ENCODE measurements around the gene ZBED1. TPM values are rescaled to one million over a fixed set of nuclear protein-coding genes. Genes with fewer than 3 reads are reported as not detected.

Gene ZBED1
- total and polyA plus RNA-seq, 9 of the 15 experiments (the other 6 are each of a cell fraction or from before 2014, with no cell fraction given) = 0.61 to 27.6 (median 13.9) TPM

DNA sequence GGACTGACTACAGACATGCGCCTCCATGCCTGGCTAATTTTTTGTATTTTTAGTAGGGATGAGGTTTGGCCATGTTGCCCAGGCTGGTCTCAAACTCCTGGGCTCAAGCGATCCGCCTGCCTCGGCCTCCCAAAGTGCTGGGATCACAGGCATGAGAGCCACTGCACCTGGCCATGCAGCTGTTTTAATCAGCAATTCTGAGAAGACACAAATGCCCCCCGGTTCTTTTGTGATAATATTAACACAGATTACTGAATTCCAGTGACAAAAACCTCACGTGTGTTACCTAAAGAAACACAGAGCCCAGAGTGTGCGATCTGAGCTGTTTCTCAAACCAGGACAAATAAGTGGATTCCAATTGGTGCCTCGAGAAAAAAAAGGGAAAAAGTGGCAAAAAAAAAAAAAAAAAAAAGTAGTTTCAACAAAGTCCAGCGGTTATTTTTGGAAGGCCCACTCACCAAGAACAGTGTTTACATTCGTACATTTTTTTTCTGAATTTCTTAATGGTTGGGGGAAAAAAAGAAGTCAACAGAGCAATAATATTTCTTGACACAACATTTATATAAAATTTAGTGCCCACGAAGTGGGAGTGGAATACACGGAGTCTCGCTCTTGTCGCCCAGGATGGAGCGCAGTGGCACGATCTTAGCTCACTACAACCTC lies 17.2 kb downstream of the ZBED1 start:
- CTCF ChIA-PET (ENCODE audit: low intra/inter-chr PET ratio) = no interaction called here
- intact Hi-C loops (cut with micrococcal nuclease) = no loop called here
- TF ChIP-seq CBFA2T3 (IDR thresholded peaks at IDR 0.05) = no peak
- TF ChIP-seq COPS2 (conservative IDR thresholded peaks at IDR 0.05) = no peak
- TF ChIP-seq ZNF174 (CRISPR knock-in tag; IDR thresholded peaks at IDR 0.05) = no peak
- TF ChIP-seq, protein P1, sequence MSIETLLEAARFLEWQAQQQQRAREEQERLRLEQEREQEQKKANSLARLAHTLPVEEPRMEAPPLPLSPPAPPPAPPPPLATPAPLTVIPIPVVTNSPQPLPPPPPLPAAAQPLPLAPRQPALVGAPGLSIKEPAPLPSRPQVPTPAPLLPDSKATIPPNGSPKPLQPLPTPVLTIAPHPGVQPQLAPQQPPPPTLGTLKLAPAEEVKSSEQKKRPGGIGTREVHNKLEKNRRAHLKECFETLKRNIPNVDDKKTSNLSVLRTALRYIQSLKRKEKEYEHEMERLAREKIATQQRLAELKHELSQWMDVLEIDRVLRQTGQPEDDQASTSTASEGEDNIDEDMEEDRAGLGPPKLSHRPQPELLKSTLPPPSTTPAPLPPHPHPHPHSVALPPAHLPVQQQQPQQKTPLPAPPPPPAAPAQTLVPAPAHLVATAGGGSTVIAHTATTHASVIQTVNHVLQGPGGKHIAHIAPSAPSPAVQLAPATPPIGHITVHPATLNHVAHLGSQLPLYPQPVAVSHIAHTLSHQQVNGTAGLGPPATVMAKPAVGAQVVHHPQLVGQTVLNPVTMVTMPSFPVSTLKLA (conservative IDR thresholded peaks at IDR 0.05) = no peak
- no peak for TF ChIP-seq NCOR1 (IDR thresholded peaks at IDR 0.05)
- no peak for TF ChIP-seq MYNN (IDR thresholded peaks at IDR 0.05)
- no peak for TF ChIP-seq MYNN (CRISPR knock-in tag; IDR thresholded peaks at IDR 0.05)
- TF ChIP-seq, protein P2, sequence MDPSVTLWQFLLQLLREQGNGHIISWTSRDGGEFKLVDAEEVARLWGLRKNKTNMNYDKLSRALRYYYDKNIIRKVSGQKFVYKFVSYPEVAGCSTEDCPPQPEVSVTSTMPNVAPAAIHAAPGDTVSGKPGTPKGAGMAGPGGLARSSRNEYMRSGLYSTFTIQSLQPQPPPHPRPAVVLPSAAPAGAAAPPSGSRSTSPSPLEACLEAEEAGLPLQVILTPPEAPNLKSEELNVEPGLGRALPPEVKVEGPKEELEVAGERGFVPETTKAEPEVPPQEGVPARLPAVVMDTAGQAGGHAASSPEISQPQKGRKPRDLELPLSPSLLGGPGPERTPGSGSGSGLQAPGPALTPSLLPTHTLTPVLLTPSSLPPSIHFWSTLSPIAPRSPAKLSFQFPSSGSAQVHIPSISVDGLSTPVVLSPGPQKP (CRISPR knock-in tag; IDR thresholded peaks at IDR 0.05) = no peak
- TF ChIP-seq SP1 (CRISPR knock-in tag; IDR thresholded peaks at IDR 0.05) = no peak
- no peak for TF ChIP-seq EZH2 (IDR thresholded peaks at IDR 0.05; ENCODE audit: borderline replicate concordance, low read depth, low read length)
- no peak for TF ChIP-seq ZNF316 (IDR thresholded peaks at IDR 0.05)
- no peak for TF ChIP-seq EWSR1 (IDR thresholded peaks at IDR 0.05; ENCODE audit: borderline replicate concordance, low read depth, partially characterized antibody)
- TF ChIP-seq MEF2D (tag; conservative IDR thresholded peaks at IDR 0.05; ENCODE audit: low read depth) = no peak
- no peak for TF ChIP-seq GTF2F1 (IDR thresholded peaks at IDR 0.05; ENCODE audit: low read depth, low read length)
- no peak for TF ChIP-seq ETS2 (tag; IDR thresholded peaks at IDR 0.05; ENCODE audit: borderline replicate concordance, poor library complexity, severe bottlenecking)
- TF ChIP-seq, protein P3, sequence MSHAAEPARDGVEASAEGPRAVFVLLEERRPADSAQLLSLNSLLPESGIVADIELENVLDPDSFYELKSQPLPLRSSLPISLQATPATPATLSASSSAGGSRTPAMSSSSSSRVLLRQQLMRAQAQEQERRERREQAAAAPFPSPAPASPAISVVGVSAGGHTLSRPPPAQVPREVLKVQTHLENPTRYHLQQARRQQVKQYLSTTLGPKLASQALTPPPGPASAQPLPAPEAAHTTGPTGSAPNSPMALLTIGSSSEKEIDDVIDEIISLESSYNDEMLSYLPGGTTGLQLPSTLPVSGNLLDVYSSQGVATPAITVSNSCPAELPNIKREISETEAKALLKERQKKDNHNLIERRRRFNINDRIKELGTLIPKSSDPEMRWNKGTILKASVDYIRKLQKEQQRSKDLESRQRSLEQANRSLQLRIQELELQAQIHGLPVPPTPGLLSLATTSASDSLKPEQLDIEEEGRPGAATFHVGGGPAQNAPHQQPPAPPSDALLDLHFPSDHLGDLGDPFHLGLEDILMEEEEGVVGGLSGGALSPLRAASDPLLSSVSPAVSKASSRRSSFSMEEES (CRISPR knock-in tag; IDR thresholded peaks at IDR 0.05) = no peak

More for the DNA sequence above, 17.2 kb downstream of the ZBED1 start:
- POLR2A ChIA-PET = no interaction called here
- no TSS peak for BruUV-seq (replicated peaks)
- peaks cover 9% of the 10 kb centered on the region; the same call in 2 of the 3 replicates for H3K79me2 ChIP-seq (ENCODE audit: control insufficient read depth, insufficient read depth, low read length)
- H3K36me3 ChIP-seq (ENCODE audit: control insufficient read depth, insufficient read depth, low read length) = peaks cover 14% of the 10 kb centered on the region; the same call in 1 of the 3 replicates
- H3K4me2 ChIP-seq (ENCODE audit: insufficient read depth, low read length) = no peak overlapping the region
- 83% methylated on average over 13 of the region's 16 CpGs for WGBS (ENCODE audit: insufficient coverage, low coverage, missing lambda C conversion rate)
- H3K9me1 ChIP-seq (ENCODE audit: control insufficient read depth, insufficient read depth, low read length) = no peaks in the 10 kb centered on the region
- in situ Hi-C loops (cut with MboI) = no loop called here
- no peaks in the 10 kb centered on the region for H3K27me3 ChIP-seq (ENCODE audit: control insufficient read depth in 2 of 2, insufficient read depth in 2 of 2, low read length in 2 of 2)
- DNase-seq (ENCODE audit: extremely low read depth in 1 of 4, low spot score in 3 of 4) (no peak), FAIRE-seq (no peak), ATAC-seq (no peak)
- H3K9ac ChIP-seq (ENCODE audit: insufficient read depth in 1 of 2, low read depth in 2 of 2, low read length in 2 of 2) = no peak overlapping the region
- no peak overlapping the region for H3K27ac ChIP-seq (ENCODE audit: extremely low read depth, low read depth, low read length)
- no peak overlapping the region for H3K4me3 ChIP-seq
- no peaks in the 10 kb centered on the region for H3K9me3 ChIP-seq (replicated peaks; ENCODE audit: control insufficient read depth, insufficient read depth, low read depth, low read length)
- H3K4me1 ChIP-seq (replicated peaks in 1 of 2; ENCODE audit: control insufficient read depth in 2 of 2, insufficient read depth in 2 of 2, low read length in 2 of 2) = peaks cover 0 to 3% of the 10 kb centered on the region in 2 experiments; a peak in 1 of 5 replicates
- no peaks in the 10 kb centered on the region for H4K20me1 ChIP-seq (replicated peaks; ENCODE audit: control insufficient read depth, insufficient read depth, low read length)
- no peak overlapping the region for H2AFZ ChIP-seq (ENCODE audit: low read depth, low read length)
